Endothelial cell of umbilical vein (primary cell): ENCODE results near the gene IFNG.

Experiments
- CTCF ChIP-seq, 2 donors: IDR thresholded peaks; 1 replicate in 1 of 2; 2 replicates in 1 of 2; pipeline ENCODE4 v1.5.1; 2011; ENCODE audit warnings: low read length in 2 of 2, mild to moderate bottlenecking in 2 of 2, moderate library complexity in 2 of 2, control low read depth in 1 of 2, inconsistent platforms in 1 of 2, low read depth in 1 of 2; ENCODE audit not compliant: insufficient read depth in 1 of 2; ENCODE audit errors: extremely low read depth in 1 of 2
- EZH2 ChIP-seq: IDR thresholded peaks from 2 replicates; pipeline ENCODE4 v1.6.1; 2012; ENCODE audit warnings: borderline replicate concordance, low read depth, mild to moderate bottlenecking, moderate library complexity, low read length, inconsistent platforms; ENCODE audit not compliant: severe bottlenecking
- FOS ChIP-seq: IDR thresholded peaks from 2 replicates; pipeline ENCODE4 v1.6.1; 2011; ENCODE audit warnings: mild to moderate bottlenecking, low read length, moderate library complexity, borderline replicate concordance; ENCODE audit not compliant: insufficient read depth
- GATA2 ChIP-seq: IDR thresholded peaks from 2 replicates; pipeline ENCODE4 v1.7.0; 2011; ENCODE audit warnings: low read depth, mild to moderate bottlenecking, moderate library complexity, mixed read lengths, low read length; ENCODE audit not compliant: insufficient read length, insufficient read depth
- JUN ChIP-seq: IDR thresholded peaks from 2 replicates; pipeline ENCODE4 v1.6.1; 2011; ENCODE audit warnings: borderline replicate concordance, low read depth; ENCODE audit not compliant: insufficient read length, insufficient read depth
- MAX ChIP-seq: IDR thresholded peaks from 2 replicates; pipeline ENCODE4 v1.6.1; 2011; ENCODE audit not compliant: insufficient read depth, insufficient read length
- MYC ChIP-seq: IDR thresholded peaks from one replicate; pipeline ENCODE4 v1.6.1; 2011; ENCODE audit warnings: mild to moderate bottlenecking, low read depth, low read length
- POLR2A ChIP-seq: IDR thresholded peaks from 2 replicates; pipeline ENCODE4 v1.6.1; 2012; ENCODE audit warnings: low read depth, mild to moderate bottlenecking, control low read depth, low read length
- POLR2AphosphoS5 ChIP-seq: IDR thresholded peaks from 2 replicates; pipeline ENCODE4 v1.6.1; 2012; ENCODE audit warnings: low read depth, mild to moderate bottlenecking, control low read depth, low read length, moderate library complexity; ENCODE audit not compliant: insufficient read depth

GRCh38 chr12:68131867-68132414, 27.6 kb downstream of the IFNG start:
- TF ChIP-seq CTCF (IDR thresholded peaks at IDR 0.05; ENCODE audit: extremely low read depth in 1 of 2, insufficient read depth in 1 of 2, low read depth in 1 of 2, low read length in 2 of 2): no peak
- no peak for TF ChIP-seq POLR2A
- no peak for TF ChIP-seq EZH2
- no peak for TF ChIP-seq MYC
- no peak for TF ChIP-seq FOS
- no peak for TF ChIP-seq POLR2AphosphoS5
- no peak for TF ChIP-seq MAX
- TF ChIP-seq GATA2: no peak
- TF ChIP-seq JUN: no peak
